Measurements from ENCODE around the gene LDLRAD4.

The LDLRAD4 gene

DNA sequence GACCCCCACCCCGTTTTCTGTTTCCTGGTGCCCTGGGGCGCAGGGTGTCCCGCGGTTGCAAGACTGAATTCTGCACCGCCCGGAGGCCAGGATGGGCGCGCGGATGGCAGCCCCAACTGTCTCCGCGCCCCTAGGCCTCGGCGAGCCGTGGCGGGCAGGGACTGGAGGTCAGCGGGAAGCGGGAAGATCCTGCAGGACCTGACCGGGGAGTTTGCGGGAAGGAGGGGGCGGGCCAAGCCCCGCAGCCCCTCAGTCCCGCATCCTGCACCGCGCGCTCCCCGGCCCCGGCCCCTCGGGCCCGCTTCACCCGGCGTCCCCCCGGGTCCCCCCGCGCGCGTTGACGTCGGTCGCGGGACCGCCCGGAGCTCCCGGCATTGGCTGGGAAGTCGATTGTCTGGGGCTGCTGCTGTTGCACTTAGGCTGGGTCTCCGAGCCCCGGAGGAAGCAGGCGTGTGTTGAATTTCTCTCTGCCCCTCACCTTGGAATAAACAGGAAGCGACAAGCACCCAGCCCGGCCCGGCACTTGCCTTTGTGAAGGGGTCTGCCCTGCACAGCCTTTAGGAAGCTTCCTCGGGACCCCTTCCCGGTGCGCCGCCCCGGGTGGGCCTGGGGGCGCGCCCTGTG is at the start of gene LDLRAD4:
LDLRAD4 (plus strand) TSS at position 393 of the 624 bp plus-strand sequence.
- TF ChIP-seq, protein P1, sequence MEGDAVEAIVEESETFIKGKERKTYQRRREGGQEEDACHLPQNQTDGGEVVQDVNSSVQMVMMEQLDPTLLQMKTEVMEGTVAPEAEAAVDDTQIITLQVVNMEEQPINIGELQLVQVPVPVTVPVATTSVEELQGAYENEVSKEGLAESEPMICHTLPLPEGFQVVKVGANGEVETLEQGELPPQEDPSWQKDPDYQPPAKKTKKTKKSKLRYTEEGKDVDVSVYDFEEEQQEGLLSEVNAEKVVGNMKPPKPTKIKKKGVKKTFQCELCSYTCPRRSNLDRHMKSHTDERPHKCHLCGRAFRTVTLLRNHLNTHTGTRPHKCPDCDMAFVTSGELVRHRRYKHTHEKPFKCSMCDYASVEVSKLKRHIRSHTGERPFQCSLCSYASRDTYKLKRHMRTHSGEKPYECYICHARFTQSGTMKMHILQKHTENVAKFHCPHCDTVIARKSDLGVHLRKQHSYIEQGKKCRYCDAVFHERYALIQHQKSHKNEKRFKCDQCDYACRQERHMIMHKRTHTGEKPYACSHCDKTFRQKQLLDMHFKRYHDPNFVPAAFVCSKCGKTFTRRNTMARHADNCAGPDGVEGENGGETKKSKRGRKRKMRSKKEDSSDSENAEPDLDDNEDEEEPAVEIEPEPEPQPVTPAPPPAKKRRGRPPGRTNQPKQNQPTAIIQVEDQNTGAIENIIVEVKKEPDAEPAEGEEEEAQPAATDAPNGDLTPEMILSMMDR (IDR thresholded peaks at IDR 0.05; ENCODE audit: low read depth, low read length) = no peak
- H3K4me3 ChIP-seq (ENCODE audit: low read depth, low read length) = peak within 1 kb of the TSS; percentile 40

DNA sequence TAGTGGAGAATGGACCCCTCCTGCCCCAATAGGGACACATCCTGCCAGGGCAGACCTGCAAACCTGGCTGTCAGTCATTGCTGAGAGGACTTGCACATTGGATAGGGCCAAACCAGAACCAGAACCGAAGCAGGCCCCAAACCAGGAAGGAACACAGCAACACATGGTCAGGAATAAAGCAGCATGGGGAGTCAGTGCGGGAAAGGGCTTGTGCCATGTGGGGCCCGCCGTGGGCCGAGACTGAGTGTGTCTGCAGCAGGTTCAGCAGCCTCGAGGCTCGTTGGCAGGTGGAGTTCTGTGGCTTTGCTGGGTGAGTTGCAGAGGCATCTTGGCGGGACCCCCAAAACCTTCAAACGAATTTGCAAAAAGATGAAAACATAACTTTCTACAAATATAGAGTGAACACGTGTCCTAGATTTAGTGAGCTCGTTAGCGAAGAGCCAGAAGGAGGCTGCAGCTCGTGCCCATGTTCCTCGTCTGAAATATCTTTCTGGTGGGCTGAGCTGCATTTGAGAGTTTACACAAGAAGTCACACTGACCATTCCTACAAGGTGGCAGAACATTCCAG is 44.9 kb upstream of the LDLRAD4 start:
- TF ChIP-seq, protein P1 (IDR thresholded peaks at IDR 0.05; ENCODE audit: low read depth, low read length) = no peak
- no peak overlapping the region for H3K4me3 ChIP-seq (ENCODE audit: low read depth, low read length)

DNA sequence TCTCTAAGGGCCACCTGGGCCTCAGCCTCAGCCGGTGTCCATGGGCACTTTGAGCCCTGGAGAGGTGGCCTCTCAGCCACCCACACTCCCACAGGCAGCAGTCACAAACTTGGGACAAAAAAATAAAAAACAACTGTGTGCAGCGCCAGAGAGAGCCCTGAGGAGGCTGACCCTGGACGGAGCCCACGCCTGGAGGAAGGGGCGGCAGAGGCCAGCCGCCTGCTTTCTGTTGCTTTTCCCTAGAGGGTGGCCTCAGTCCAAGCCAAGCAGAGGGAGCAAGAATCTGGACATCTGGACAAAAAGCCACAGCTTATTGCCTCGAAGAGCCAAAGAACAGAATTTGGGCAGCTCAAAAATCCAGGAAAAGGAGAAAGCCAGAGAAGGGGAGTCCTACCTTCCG is 43.3 kb upstream of the LDLRAD4 start:
- TF ChIP-seq, protein P1 (IDR thresholded peaks at IDR 0.05; ENCODE audit: low read depth, low read length) = no peak
- H3K4me3 ChIP-seq (ENCODE audit: low read depth, low read length) = no peak overlapping the region

DNA sequence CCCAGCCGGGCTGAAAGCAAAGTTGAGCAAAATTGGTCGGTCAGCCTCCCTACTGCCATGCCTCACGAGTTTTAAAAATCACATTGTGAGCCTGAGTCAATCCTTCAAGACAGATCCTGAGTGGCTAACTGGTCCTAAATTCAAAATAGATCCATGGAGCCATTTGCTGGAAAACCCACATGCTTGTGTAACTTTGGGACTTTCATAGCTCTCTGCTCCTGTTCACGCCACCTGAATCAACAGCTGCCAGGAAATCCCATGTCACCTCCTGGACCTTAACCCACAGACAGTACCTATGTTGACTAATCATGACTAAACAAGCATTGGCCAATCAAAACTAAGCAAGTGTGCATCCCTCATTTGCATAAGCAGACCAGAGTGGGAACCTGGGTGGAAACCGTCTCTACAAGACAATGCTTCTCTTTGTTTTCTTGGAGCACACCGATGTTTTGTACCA is 42.8 kb upstream of the LDLRAD4 start:
- TF ChIP-seq, protein P1 (IDR thresholded peaks at IDR 0.05; ENCODE audit: low read depth, low read length) = no peak
- H3K4me3 ChIP-seq (ENCODE audit: low read depth, low read length) = no peak overlapping the region

DNA sequence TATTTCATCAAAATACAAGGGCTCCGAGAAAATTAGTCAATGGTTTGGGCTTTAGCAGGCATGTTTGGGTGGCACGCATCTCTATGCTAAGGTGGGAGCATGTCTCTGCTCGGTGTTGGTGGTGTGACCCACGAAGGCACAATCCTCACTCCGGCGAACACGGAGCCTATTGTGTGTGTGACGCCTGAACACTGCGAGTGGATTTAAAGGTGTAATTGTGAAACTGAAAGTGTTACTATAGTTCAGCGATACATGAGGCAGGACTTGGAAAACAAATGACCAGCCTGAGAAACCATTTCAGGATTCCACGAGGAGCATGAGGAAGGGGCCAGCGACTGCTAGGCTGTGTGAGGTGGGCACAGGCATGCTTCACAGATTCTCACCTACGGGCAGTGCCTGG is 41.7 kb upstream of the LDLRAD4 start:
- TF ChIP-seq, protein P1 (IDR thresholded peaks at IDR 0.05; ENCODE audit: low read depth, low read length) = no peak
- no peak overlapping the region for H3K4me3 ChIP-seq (ENCODE audit: low read depth, low read length)

DNA sequence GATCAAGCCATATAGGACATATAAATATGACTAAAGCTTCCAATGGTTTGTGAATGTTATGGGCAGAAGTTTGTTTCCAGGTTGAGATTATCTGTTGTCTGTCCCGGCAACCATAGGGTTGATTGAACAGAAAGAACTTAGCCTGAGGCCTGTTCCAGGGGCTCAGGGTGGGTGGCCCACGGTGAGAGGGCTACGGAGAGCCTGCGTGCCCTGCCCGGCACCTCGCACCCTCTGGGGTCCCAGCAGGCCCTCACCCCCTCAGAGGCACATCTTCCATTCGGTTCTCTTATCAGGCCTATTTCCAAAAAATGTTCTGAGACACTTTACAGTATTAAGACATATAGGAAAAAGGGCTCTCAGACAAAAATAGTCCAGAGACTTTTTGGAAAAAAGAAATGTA is 40.4 kb upstream of the LDLRAD4 start:
- no peak overlapping the region for H3K4me3 ChIP-seq (ENCODE audit: low read depth, low read length)
- TF ChIP-seq, protein P1 (IDR thresholded peaks at IDR 0.05; ENCODE audit: low read depth, low read length) = no peak

DNA sequence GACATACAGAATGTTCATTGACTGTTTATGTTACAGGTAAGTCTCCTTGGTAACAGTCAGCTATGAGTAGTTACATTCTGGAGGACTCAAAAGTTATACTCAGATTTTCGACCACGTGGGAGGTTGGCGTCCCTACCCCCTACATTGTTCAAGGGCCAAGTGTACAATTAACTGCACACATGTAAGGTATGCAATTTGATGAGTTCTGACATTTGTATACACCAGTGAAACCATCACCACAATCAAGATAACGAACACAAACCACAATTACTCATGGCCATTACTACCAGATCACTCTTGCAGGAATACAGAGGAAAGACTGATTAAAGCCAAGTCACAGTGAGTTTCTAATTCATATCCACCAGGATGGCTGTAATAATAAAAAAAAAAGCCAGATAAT is 39.6 kb upstream of the LDLRAD4 start:
- TF ChIP-seq, protein P1 (IDR thresholded peaks at IDR 0.05; ENCODE audit: low read depth, low read length) = no peak
- no peak overlapping the region for H3K4me3 ChIP-seq (ENCODE audit: low read depth, low read length)
